GM12874 (cell line): ENCODE measurements around the gene NAP1L1.

Experiments
- TF ChIP-seq, protein P1 (sequence below): IDR thresholded peaks from 2 replicates; pipeline ENCODE4 v1.5.1; 2011; ENCODE audit warnings: low read depth, mild to moderate bottlenecking, control low read depth, low read length, moderate library complexity; ENCODE audit not compliant: insufficient read depth

Gene NAP1L1

GRCh38 chr12:76101739-76102385 lies 17.4 kb upstream of the NAP1L1 start:
- TF ChIP-seq, protein P1, sequence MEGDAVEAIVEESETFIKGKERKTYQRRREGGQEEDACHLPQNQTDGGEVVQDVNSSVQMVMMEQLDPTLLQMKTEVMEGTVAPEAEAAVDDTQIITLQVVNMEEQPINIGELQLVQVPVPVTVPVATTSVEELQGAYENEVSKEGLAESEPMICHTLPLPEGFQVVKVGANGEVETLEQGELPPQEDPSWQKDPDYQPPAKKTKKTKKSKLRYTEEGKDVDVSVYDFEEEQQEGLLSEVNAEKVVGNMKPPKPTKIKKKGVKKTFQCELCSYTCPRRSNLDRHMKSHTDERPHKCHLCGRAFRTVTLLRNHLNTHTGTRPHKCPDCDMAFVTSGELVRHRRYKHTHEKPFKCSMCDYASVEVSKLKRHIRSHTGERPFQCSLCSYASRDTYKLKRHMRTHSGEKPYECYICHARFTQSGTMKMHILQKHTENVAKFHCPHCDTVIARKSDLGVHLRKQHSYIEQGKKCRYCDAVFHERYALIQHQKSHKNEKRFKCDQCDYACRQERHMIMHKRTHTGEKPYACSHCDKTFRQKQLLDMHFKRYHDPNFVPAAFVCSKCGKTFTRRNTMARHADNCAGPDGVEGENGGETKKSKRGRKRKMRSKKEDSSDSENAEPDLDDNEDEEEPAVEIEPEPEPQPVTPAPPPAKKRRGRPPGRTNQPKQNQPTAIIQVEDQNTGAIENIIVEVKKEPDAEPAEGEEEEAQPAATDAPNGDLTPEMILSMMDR: no peak

GRCh38 chr12:76096079-76096646 lies 11.7 kb upstream of the NAP1L1 start:
- TF ChIP-seq, protein P1: no peak

GRCh38 chr12:76094754-76095153 lies 10.3 kb upstream of the NAP1L1 start:
- TF ChIP-seq, protein P1: no peak

DNA sequence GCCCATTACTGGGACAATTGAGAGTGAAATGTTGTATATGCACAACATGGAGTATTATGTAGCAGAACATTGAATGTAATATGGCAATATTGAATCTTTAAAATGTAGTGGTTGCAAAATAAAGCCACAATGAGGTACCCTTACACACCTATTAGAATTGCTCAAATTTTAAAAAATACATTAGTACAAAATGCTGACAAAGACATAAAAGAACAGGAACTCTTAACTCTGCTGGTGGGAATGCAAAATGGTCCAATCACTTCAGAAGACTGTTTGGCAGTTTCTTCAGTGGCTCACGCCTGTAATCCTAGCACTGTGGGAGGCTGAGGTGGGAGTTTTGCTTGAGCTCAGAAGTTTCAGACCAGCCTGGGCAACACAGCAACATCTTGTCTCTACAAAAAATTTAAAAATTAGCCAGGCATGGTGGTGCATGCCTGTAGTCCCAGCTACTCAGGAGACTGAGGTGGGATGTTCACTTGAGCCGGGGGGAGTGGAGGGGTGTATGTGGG lies 6.8 kb upstream of the NAP1L1 start:
- TF ChIP-seq, protein P1: no peak

DNA sequence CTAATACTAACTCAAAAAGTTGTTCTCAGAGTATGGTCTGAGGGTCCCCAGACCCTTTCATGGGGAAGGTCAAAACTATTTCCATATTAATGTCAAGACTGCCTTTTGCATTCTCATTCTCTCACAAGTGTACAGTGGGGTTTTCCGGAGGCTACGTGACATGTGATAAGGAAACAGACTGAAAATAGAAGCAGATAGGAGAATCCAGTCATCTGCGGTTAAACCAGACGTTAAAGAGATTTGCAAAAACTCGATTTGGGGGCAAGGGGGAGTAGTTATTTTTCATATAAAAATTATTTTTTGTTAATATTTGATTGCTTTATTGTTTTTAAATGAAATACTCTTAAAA lies 1.0 kb upstream of the NAP1L1 start:
- TF ChIP-seq, protein P1: no peak

GRCh38 chr12:76084863-76085519 lies 506 bp upstream of the NAP1L1 start:
- TF ChIP-seq, protein P1: peak; percentile 49

DNA sequence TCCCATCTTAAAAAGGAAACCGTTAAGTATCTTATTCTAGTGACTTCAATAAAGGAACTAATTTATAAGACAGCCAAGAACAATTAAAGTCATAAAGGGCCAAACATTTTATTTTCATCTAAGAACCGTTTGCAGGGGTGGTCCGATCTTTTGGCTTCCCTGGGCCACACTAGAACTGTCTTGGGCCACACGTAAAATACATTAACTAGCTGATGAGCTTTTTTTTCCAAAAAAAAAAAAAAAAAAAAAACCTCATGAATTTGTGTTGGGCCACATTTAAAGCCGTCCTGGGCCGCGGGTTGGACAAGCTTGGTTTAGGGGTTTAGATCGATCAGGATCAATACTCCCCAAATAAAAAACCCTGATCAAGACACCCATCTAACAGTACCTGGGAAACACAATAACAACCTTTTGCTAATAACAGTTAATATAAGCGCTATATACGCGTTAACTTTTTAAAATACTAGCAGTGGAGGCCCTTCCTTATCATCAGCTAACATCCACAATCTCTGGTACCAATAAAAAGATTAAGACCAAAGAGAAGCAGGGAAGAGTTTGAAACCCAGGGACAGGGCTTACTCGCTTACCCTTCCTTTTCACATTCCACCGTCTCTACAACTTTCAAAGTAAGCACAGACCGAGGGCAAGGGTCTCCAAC lies 1.1 kb downstream of the NAP1L1 start:
- TF ChIP-seq, protein P1: no peak
